Nucleus accumbens (tissue), 56 donors: ENCODE data around the gene PTK6.
"Not testable (repeated sequence)": the region's sequence is repeated elsewhere in the genome, so short reads cannot be mapped to it uniquely, and the experiment has no call there.

Experiments
- DNase-seq, 56 donors: peaks; one replicate each; lab custom pipeline; 2025; lab: John Stamatoyannopoulos, UW

PTK6 gene

GRCh38 chr20:63484651-63485403 is 52.3 kb downstream of the PTK6 start:
- no peak for DNase-seq

GRCh38 chr20:63484236-63484635 is 52.9 kb downstream of the PTK6 start:
- DNase-seq: no peak

- no peak for DNase-seq
Measured at GRCh38 chr20:63483834-63484233, 53.3 kb downstream of the PTK6 start.

GRCh38 chr20:63482021-63482587 is 55.1 kb downstream of the PTK6 start:
- no peak for DNase-seq

GRCh38 chr20:63481503-63481902 is 55.7 kb downstream of the PTK6 start:
- DNase-seq: no peak

- not testable (repeated sequence) for DNase-seq
Measured at GRCh38 chr20:63479695-63480419, 57.3 kb downstream of the PTK6 start.

GRCh38 chr20:63478346-63479302 is 58.6 kb downstream of the PTK6 start:
- DNase-seq: no peak
